Central memory CD8-positive, alpha-beta T cell (primary cell): ENCODE data around the gene ACVRL1.

Experiments used
- ATAC-seq: fragments of 150-1000 bp; cut with Tn5 transposase; replicated peaks from 2 replicates; pipeline ENCODE4 v1.10.0; 2022; ENCODE audit warnings: mild to moderate bottlenecking, moderate FRiP score, moderate number of reproducible peaks; ENCODE audit not compliant: poor library complexity, severe bottlenecking; ENCODE audit errors: extremely low read depth
- DNase-seq, 2 donors: peaks; one replicate each; pipeline ENCODE4 v3.0.0; 2021; ENCODE audit warnings: low spot score in 2 of 2
- H3K27ac Mint-ChIP-seq: one replicate; pipeline ENCODE4 v1.8.0; 2022; ENCODE audit warnings: low read depth, mild to moderate bottlenecking, moderate library complexity, mixed read lengths
- H3K27me3 Mint-ChIP-seq: one replicate; pipeline ENCODE4 v1.8.0; 2022; ENCODE audit warnings: mixed read lengths
- H3K36me3 Mint-ChIP-seq: one replicate; pipeline ENCODE4 v1.8.0; 2022; ENCODE audit warnings: mild to moderate bottlenecking, moderate library complexity, mixed read lengths; ENCODE audit not compliant: insufficient read depth
- H3K4me1 Mint-ChIP-seq: one replicate; pipeline ENCODE4 v1.8.0; 2022; ENCODE audit warnings: mixed read lengths
- H3K4me3 Mint-ChIP-seq: one replicate; pipeline ENCODE4 v1.8.0; 2022; ENCODE audit warnings: mild to moderate bottlenecking, moderate library complexity, mixed read lengths
- H3K9me3 Mint-ChIP-seq: one replicate; pipeline ENCODE4 v1.8.0; 2022; ENCODE audit warnings: mixed read lengths

ACVRL1 gene

GRCh38 chr12:51949342-51950030 is 42.2 kb downstream of the ACVRL1 start:
- peaks cover 5% of the 10 kb centered on the region for H3K36me3 Mint-ChIP-seq
- H3K9me3 Mint-ChIP-seq = peaks cover 8% of the 10 kb centered on the region
- no peak overlapping the region for H3K4me3 Mint-ChIP-seq
- peaks cover 23% of the 10 kb centered on the region for H3K4me1 Mint-ChIP-seq
- ATAC-seq = no peak
- no peak overlapping the region for H3K27ac Mint-ChIP-seq
- no peak for DNase-seq
- peaks cover 25% of the 10 kb centered on the region for H3K27me3 Mint-ChIP-seq

GRCh38 chr12:51950682-51951198 is 43.4 kb downstream of the ACVRL1 start:
- Mint-ChIP-seq H3K4me1 (peaks cover 25% of the 10 kb centered on the region), H3K27me3 (peaks cover 14% of the 10 kb centered on the region), H3K27ac (peak overlapping the region; percentile 87), H3K36me3 (peaks cover 3% of the 10 kb centered on the region), H3K4me3 (peak overlapping the region; percentile 98), H3K9me3 (no peaks in the 10 kb centered on the region)
- ATAC-seq (peak; percentile 39), DNase-seq (no peak)

- Mint-ChIP-seq H3K4me3 (peak within 1 kb of the TSS; percentile 98), H3K36me3 (peaks cover 3% of the 10 kb centered on the region), H3K27me3 (peaks cover 14% of the 10 kb centered on the region), H3K9me3 (no peaks in the 10 kb centered on the region), H3K27ac (peak within 1 kb of the TSS; percentile 87), H3K4me1 (peaks cover 29% of the 10 kb centered on the region)
- DNase-seq (peak; percentile 71 to 80), ATAC-seq (peak; percentile 94)
Observed at GRCh38 chr12:51951199-51951842, 44.0 kb downstream of the ACVRL1 start, which contains the start of gene ACVR1B. ACVR1B (plus strand) TSS chr12:51951699; CDS start chr12:51951744, 45 bp downstream.

GRCh38 chr12:51951843-51952722 is 44.8 kb downstream of the ACVRL1 start:
- no peak for DNase-seq
- no peaks in the 10 kb centered on the region for H3K9me3 Mint-ChIP-seq

GRCh38 chr12:51953089-51953488 is 45.8 kb downstream of the ACVRL1 start:
- no peak for ATAC-seq
- Mint-ChIP-seq H3K9me3 (no peaks in the 10 kb centered on the region), H3K4me1 (peaks cover 29% of the 10 kb centered on the region), H3K36me3 (peaks cover 3% of the 10 kb centered on the region), H3K27me3 (peaks cover 5% of the 10 kb centered on the region), H3K4me3 (peak overlapping the region; percentile 98), H3K27ac (no peak overlapping the region)
- no peak for DNase-seq

More at GRCh38 chr12:51951843-51952722, 44.8 kb downstream of the ACVRL1 start:
- peaks cover 14% of the 10 kb centered on the region for H3K27me3 Mint-ChIP-seq
- H3K4me1 Mint-ChIP-seq = peaks cover 29% of the 10 kb centered on the region
- H3K4me3 Mint-ChIP-seq = peak overlapping the region; percentile 98
- peaks cover 3% of the 10 kb centered on the region for H3K36me3 Mint-ChIP-seq
- peak overlapping the region; percentile 36 for H3K27ac Mint-ChIP-seq
- ATAC-seq = no peak

GRCh38 chr12:51953864-51954263 is 46.6 kb downstream of the ACVRL1 start:
- no peak for ATAC-seq
- no peaks in the 10 kb centered on the region for H3K9me3 Mint-ChIP-seq
- H3K27me3 Mint-ChIP-seq = no peaks in the 10 kb centered on the region
- no peak overlapping the region for H3K4me3 Mint-ChIP-seq
- DNase-seq = no peak
- no peak overlapping the region for H3K27ac Mint-ChIP-seq
- peaks cover 3% of the 10 kb centered on the region for H3K36me3 Mint-ChIP-seq
- peaks cover 29% of the 10 kb centered on the region for H3K4me1 Mint-ChIP-seq

- H3K27ac Mint-ChIP-seq = no peak overlapping the region
- H3K27me3 Mint-ChIP-seq = no peaks in the 10 kb centered on the region
- H3K4me1 Mint-ChIP-seq = peaks cover 29% of the 10 kb centered on the region
- H3K4me3 Mint-ChIP-seq = no peak overlapping the region
- no peak for ATAC-seq
- peaks cover 3% of the 10 kb centered on the region for H3K36me3 Mint-ChIP-seq
- H3K9me3 Mint-ChIP-seq = no peaks in the 10 kb centered on the region
- DNase-seq = no peak
Observed at GRCh38 chr12:51954561-51955361, 47.5 kb downstream of the ACVRL1 start.

GRCh38 chr12:51955702-51956101 is 48.4 kb downstream of the ACVRL1 start:
- Mint-ChIP-seq H3K27ac (no peak overlapping the region), H3K4me1 (peaks cover 29% of the 10 kb centered on the region), H3K27me3 (no peaks in the 10 kb centered on the region), H3K4me3 (no peak overlapping the region), H3K36me3 (peaks cover 2% of the 10 kb centered on the region), H3K9me3 (no peaks in the 10 kb centered on the region)
- ATAC-seq (no peak), DNase-seq (no peak)

GRCh38 chr12:51958542-51958941 is 51.2 kb downstream of the ACVRL1 start:
- H3K9me3 Mint-ChIP-seq = no peaks in the 10 kb centered on the region
- H3K4me3 Mint-ChIP-seq = no peak overlapping the region
- ATAC-seq (no peak), DNase-seq (no peak)
- no peak overlapping the region for H3K27ac Mint-ChIP-seq
- peaks cover 10% of the 10 kb centered on the region for H3K4me1 Mint-ChIP-seq
- H3K27me3 Mint-ChIP-seq = no peaks in the 10 kb centered on the region
- no peaks in the 10 kb centered on the region for H3K36me3 Mint-ChIP-seq

- H3K36me3 Mint-ChIP-seq = no peaks in the 10 kb centered on the region
- ATAC-seq = no peak
- H3K27me3 Mint-ChIP-seq = no peaks in the 10 kb centered on the region
- no peaks in the 10 kb centered on the region for H3K9me3 Mint-ChIP-seq
- no peak for DNase-seq
- peak overlapping the region; percentile 3 for H3K27ac Mint-ChIP-seq
- peaks cover 6% of the 10 kb centered on the region for H3K4me1 Mint-ChIP-seq
- H3K4me3 Mint-ChIP-seq = no peak overlapping the region
Observed at GRCh38 chr12:51959211-51959610, 51.9 kb downstream of the ACVRL1 start.

- Mint-ChIP-seq H3K4me3 (no peak overlapping the region), H3K4me1 (peaks cover 6% of the 10 kb centered on the region), H3K27me3 (no peaks in the 10 kb centered on the region), H3K9me3 (no peaks in the 10 kb centered on the region), H3K27ac (peak overlapping the region; percentile 3), H3K36me3 (no peaks in the 10 kb centered on the region)
- ATAC-seq (no peak), DNase-seq (no peak)
Observed at GRCh38 chr12:51959921-51960320, 52.6 kb downstream of the ACVRL1 start.

- Mint-ChIP-seq H3K36me3 (no peaks in the 10 kb centered on the region), H3K27ac (no peak overlapping the region), H3K9me3 (no peaks in the 10 kb centered on the region)
Observed at GRCh38 chr12:51960488-51960887, 53.2 kb downstream of the ACVRL1 start.

More at GRCh38 chr12:51960488-51960887, 53.2 kb downstream of the ACVRL1 start:
- Mint-ChIP-seq H3K4me3 (no peak overlapping the region), H3K27me3 (no peaks in the 10 kb centered on the region), H3K4me1 (peaks cover 6% of the 10 kb centered on the region)
- DNase-seq (no peak), ATAC-seq (no peak)
